ENCODE results near the gene TFPI.

DNA sequence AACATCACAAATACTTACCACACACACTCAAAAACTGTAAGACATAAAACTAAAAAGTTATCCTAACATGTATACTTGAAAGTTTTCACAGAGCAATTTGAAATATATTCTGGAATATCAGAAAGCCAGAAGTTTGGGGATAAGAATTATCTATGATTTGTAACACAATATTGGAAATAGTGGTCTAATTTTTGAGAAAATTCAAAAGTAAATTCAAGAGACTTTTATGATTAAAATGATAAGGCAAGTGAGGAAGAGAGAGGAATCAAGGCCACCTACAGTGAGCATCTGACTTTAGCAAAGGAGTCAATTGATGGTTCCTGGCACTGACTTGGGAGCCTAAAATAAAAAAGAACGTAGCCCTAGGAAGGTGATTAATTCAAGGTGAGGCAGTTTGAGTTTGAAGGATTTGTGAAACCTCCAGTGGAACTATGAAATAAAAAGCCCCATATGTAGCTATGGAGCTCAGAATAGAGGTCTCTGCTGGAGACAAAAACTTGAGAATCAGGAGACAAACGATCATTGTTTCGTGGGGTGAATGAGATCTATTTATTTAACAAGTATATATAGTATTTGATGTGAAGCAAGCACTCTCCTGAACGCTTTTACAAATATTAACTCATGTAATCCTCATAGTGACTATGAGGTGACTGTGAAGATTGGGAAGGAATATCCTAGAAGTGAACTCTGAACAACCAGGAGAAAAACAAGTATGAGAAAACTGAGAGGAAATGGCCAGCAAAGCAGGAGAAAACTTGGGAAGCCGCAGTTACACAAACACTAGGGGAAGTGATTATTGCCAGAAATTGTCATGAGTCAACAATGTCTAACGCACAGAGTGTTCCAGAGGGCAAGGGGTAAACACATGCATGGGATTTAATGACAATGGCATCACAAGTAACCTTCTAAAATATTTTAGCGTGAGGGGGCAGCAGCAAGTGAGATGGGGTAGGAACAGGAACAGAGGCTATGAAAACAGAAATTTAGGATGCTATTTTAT is 12.8 kb downstream of the TFPI start:
- TF ChIP-seq, protein P1, sequence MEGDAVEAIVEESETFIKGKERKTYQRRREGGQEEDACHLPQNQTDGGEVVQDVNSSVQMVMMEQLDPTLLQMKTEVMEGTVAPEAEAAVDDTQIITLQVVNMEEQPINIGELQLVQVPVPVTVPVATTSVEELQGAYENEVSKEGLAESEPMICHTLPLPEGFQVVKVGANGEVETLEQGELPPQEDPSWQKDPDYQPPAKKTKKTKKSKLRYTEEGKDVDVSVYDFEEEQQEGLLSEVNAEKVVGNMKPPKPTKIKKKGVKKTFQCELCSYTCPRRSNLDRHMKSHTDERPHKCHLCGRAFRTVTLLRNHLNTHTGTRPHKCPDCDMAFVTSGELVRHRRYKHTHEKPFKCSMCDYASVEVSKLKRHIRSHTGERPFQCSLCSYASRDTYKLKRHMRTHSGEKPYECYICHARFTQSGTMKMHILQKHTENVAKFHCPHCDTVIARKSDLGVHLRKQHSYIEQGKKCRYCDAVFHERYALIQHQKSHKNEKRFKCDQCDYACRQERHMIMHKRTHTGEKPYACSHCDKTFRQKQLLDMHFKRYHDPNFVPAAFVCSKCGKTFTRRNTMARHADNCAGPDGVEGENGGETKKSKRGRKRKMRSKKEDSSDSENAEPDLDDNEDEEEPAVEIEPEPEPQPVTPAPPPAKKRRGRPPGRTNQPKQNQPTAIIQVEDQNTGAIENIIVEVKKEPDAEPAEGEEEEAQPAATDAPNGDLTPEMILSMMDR (IDR thresholded peaks at IDR 0.05) = no peak
- TF ChIP-seq POLR2A (IDR thresholded peaks at IDR 0.05) = no peak
